ENCODE data around the gene SYNPO.

GRCh38 chr5:150632305-150633160 lies 7.9 kb upstream of the SYNPO start:
- TF ChIP-seq PHF8 (IDR thresholded peaks at IDR 0.05; ENCODE audit: borderline replicate concordance, low read depth), result no peak
- TF ChIP-seq, protein P1, sequence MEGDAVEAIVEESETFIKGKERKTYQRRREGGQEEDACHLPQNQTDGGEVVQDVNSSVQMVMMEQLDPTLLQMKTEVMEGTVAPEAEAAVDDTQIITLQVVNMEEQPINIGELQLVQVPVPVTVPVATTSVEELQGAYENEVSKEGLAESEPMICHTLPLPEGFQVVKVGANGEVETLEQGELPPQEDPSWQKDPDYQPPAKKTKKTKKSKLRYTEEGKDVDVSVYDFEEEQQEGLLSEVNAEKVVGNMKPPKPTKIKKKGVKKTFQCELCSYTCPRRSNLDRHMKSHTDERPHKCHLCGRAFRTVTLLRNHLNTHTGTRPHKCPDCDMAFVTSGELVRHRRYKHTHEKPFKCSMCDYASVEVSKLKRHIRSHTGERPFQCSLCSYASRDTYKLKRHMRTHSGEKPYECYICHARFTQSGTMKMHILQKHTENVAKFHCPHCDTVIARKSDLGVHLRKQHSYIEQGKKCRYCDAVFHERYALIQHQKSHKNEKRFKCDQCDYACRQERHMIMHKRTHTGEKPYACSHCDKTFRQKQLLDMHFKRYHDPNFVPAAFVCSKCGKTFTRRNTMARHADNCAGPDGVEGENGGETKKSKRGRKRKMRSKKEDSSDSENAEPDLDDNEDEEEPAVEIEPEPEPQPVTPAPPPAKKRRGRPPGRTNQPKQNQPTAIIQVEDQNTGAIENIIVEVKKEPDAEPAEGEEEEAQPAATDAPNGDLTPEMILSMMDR (IDR thresholded peaks at IDR 0.05), result no peak
- no peak for TF ChIP-seq POLR2A (IDR thresholded peaks at IDR 0.05; ENCODE audit: low read length)
- no peak for TF ChIP-seq HOXA7 (CRISPR knock-in tag; IDR thresholded peaks at IDR 0.05)
- no peak for TF ChIP-seq HDAC2 (IDR thresholded peaks at IDR 0.05)
- TF ChIP-seq ESRRA (IDR thresholded peaks at IDR 0.05; ENCODE audit: borderline replicate concordance, low read length), result no peak
- TF ChIP-seq BCL3 (IDR thresholded peaks at IDR 0.05), result no peak
- TF ChIP-seq SMC3 (IDR thresholded peaks at IDR 0.05), result no peak
- no peak for TF ChIP-seq JUNB (IDR thresholded peaks at IDR 0.05)
- no peak for TF ChIP-seq RFX5 (IDR thresholded peaks at IDR 0.05)
- no peak for TF ChIP-seq MAZ (IDR thresholded peaks at IDR 0.05; ENCODE audit: borderline replicate concordance, low read depth, low read length)
